ENCODE results near the gene EFNA1. TPM values are rescaled to one million over a fixed set of nuclear protein-coding genes. Genes with fewer than 3 reads are reported as not detected.

EFNA1 gene
- total and polyA plus RNA-seq, 2 of the 13 experiments (the other 11 are each of a cell fraction or from before 2014, with no cell fraction given) = 81.8 to 874 TPM

DNA sequence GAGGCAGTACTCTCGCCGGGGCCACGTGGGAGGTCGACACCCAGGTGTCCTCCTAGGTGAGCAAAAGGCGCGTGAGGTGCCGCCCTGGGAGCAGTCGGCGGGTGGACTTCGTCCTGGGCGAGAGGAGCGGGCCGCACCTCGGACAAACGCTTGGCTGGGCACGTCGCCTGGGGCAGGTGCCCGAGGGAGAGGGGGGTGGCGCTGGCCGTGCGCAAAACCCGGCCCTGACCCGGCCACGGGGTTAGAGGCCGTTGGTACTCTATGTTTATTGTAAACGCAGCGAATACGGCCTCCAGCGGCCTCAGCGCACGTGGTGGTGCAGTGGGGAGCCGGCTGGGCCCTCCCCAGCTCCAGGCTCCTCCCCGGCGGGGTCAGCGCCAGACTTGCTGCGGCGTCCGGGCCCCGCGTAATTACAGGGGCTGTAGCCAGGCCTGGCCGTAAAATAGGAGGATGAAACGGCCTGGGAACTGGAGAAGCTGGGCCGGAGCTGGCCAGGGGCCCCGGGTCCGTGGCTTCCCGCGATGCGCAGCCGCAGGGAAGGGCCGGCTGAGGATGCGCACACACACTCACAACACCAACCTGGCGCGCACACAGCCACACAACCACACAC is 1.6 kb upstream of the EFNA1 start (continued):
- TF ChIP-seq PHB2 (IDR thresholded peaks at IDR 0.05; ENCODE audit: partially characterized antibody) = no peak
- no peak for TF ChIP-seq SETDB1 (CRISPR knock-in tag; IDR thresholded peaks at IDR 0.05; ENCODE audit: borderline replicate concordance)
- peak; percentile 42; the same call in 1 of the 2 replicates for TF ChIP-seq ZNF768 (CRISPR knock-in tag; IDR thresholded peaks at IDR 0.05)
- TF ChIP-seq, protein P1, sequence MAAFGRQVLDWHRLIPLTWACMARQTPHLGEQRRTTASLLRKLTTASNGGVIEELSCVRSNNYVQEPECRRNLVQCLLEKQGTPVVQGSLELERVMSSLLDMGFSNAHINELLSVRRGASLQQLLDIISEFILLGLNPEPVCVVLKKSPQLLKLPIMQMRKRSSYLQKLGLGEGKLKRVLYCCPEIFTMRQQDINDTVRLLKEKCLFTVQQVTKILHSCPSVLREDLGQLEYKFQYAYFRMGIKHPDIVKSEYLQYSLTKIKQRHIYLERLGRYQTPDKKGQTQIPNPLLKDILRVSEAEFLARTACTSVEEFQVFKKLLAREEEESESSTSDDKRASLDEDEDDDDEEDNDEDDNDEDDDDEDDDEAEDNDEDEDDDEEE (CRISPR knock-in tag; IDR thresholded peaks at IDR 0.05) = no peak
- peak; percentile 95 for TF ChIP-seq SKI (IDR thresholded peaks at IDR 0.05; ENCODE audit: partially characterized antibody)
- TF ChIP-seq AKAP8 (CRISPR knock-in tag; IDR thresholded peaks at IDR 0.05) = peak; percentile 85
- TF ChIP-seq, protein P2, sequence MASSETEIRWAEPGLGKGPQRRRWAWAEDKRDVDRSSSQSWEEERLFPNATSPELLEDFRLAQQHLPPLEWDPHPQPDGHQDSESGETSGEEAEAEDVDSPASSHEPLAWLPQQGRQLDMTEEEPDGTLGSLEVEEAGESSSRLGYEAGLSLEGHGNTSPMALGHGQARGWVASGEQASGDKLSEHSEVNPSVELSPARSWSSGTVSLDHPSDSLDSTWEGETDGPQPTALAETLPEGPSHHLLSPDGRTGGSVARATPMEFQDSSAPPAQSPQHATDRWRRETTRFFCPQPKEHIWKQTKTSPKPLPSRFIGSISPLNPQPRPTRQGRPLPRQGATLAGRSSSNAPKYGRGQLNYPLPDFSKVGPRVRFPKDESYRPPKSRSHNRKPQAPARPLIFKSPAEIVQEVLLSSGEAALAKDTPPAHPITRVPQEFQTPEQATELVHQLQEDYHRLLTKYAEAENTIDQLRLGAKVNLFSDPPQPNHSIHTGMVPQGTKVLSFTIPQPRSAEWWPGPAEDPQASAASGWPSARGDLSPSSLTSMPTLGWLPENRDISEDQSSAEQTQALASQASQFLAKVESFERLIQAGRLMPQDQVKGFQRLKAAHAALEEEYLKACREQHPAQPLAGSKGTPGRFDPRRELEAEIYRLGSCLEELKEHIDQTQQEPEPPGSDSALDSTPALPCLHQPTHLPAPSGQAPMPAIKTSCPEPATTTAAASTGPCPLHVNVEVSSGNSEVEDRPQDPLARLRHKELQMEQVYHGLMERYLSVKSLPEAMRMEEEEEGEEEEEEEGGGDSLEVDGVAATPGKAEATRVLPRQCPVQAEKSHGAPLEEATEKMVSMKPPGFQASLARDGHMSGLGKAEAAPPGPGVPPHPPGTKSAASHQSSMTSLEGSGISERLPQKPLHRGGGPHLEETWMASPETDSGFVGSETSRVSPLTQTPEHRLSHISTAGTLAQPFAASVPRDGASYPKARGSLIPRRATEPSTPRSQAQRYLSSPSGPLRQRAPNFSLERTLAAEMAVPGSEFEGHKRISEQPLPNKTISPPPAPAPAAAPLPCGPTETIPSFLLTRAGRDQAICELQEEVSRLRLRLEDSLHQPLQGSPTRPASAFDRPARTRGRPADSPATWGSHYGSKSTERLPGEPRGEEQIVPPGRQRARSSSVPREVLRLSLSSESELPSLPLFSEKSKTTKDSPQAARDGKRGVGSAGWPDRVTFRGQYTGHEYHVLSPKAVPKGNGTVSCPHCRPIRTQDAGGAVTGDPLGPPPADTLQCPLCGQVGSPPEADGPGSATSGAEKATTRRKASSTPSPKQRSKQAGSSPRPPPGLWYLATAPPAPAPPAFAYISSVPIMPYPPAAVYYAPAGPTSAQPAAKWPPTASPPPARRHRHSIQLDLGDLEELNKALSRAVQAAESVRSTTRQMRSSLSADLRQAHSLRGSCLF (CRISPR knock-in tag; IDR thresholded peaks at IDR 0.05; ENCODE audit: borderline replicate concordance) = no peak
- peak; percentile 97 for TF ChIP-seq SP5 (CRISPR knock-in tag; IDR thresholded peaks at IDR 0.05; ENCODE audit: borderline replicate concordance, low read depth)
- TF ChIP-seq GLI4 (CRISPR knock-in tag; IDR thresholded peaks at IDR 0.05; ENCODE audit: borderline replicate concordance) = no peak
- TF ChIP-seq ZNF331 (CRISPR knock-in tag; IDR thresholded peaks at IDR 0.05) = peak; percentile 92
- TF ChIP-seq FOXC1 (CRISPR knock-in tag; IDR thresholded peaks at IDR 0.05; ENCODE audit: borderline replicate concordance) = peak; percentile 68
- peak; percentile 96; the same call in 1 of the 2 replicates for TF ChIP-seq CCDC6 (CRISPR knock-in tag; IDR thresholded peaks at IDR 0.05)
- peak; percentile 87 for TF ChIP-seq ZFY (CRISPR knock-in tag; IDR thresholded peaks at IDR 0.05)
- no peak for TF ChIP-seq PCBP2 (optimal IDR thresholded peaks at IDR 0.05; ENCODE audit: low read depth, low read length, poor library complexity, severe bottlenecking)
- no peak for TF ChIP-seq CBX2 (IDR thresholded peaks at IDR 0.05; ENCODE audit: low read depth, low read length)
- no peak for TF ChIP-seq CBX2 (CRISPR knock-in tag; IDR thresholded peaks at IDR 0.05; ENCODE audit: low read depth)
- TF ChIP-seq CENPT (CRISPR knock-in tag; IDR thresholded peaks at IDR 0.05; ENCODE audit: low read depth) = peak; percentile 67; the same call in 1 of the 2 replicates
- TF ChIP-seq TCF7L2 (IDR thresholded peaks at IDR 0.05; ENCODE audit: low read depth, low read length) = no peak
- peak; percentile 91 for TF ChIP-seq ZNF337 (CRISPR knock-in tag; IDR thresholded peaks at IDR 0.05; ENCODE audit: borderline replicate concordance, low read depth)
- TF ChIP-seq SOX5 (CRISPR knock-in tag; IDR thresholded peaks at IDR 0.05; ENCODE audit: borderline replicate concordance) = peak; percentile 94
- TF ChIP-seq JUN (CRISPR knock-in tag; IDR thresholded peaks at IDR 0.05) = peak; percentile 73
- peak; percentile 92; the same call in 1 of the 2 replicates for TF ChIP-seq ZBTB3 (CRISPR knock-in tag; IDR thresholded peaks at IDR 0.05; ENCODE audit: borderline replicate concordance, low read depth)

Data from HepG2 (cell line).